GM12891 (cell line): ENCODE data around the gene NEGR1.

ENCODE experiments used
- DNase-seq: peaks from one replicate; pipeline ENCODE4 v3.0.0; 2011; ENCODE audit warnings: low spot score; ENCODE audit not compliant: insufficient read length
- FAIRE-seq: peaks from 2 replicates; lab custom pipeline; 2011; peaks lifted over from hg19 to GRCh38; lab: Jason Lieb, UNC
- PAX5 ChIP-seq: IDR thresholded peaks from 2 replicates; pipeline ENCODE4 v1.6.1; 2011; ENCODE audit warnings: low read length, moderate library complexity, mild to moderate bottlenecking; ENCODE audit not compliant: insufficient read depth, severe bottlenecking
- POLR2A ChIP-seq: IDR thresholded peaks from 2 replicates; pipeline ENCODE4 v1.6.1; 2011; ENCODE audit warnings: low read depth, low read length, control low read depth
- POLR2AphosphoS5 ChIP-seq: IDR thresholded peaks from 2 replicates; pipeline ENCODE4 v1.6.1; 2011; ENCODE audit warnings: low read depth, low read length, control low read depth
- POU2F2 ChIP-seq: IDR thresholded peaks from 2 replicates; pipeline ENCODE4 v1.6.1; 2011; ENCODE audit warnings: low read depth, mild to moderate bottlenecking, control low read depth, low read length, moderate library complexity
- SPI1 ChIP-seq: IDR thresholded peaks from 2 replicates; pipeline ENCODE4 v1.6.1; 2011; ENCODE audit warnings: low read depth, low read length, control low read depth
- TAF1 ChIP-seq: IDR thresholded peaks from 2 replicates; pipeline ENCODE4 v1.6.1; 2011; ENCODE audit warnings: low read depth, low read length, control low read depth

The NEGR1 gene

DNA sequence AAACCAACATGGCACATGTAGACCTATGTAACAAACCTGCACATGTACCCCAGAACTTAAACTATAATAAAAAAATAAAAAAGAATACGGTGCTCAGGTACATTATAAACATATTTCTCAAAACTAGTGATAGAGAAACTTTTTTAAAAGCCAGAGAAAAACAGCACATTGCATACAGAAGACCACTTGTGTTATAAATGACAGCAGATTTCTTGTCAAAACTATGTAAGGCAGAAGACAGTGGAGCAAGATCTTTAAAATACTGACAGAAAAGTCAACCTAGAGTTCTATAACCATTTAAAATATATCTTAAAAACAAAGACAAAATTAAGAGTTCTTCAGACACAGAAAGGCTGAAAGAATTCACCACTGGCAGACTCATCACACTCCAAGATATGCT lies 144.7 kb downstream of the NEGR1 start:
- FAIRE-seq: no peak
- DNase-seq: no peak
- TF ChIP-seq POU2F2: no peak
- no peak for TF ChIP-seq POLR2A
- TF ChIP-seq POLR2AphosphoS5: no peak
- no peak for TF ChIP-seq SPI1
- TF ChIP-seq TAF1: no peak
- TF ChIP-seq PAX5: no peak

DNA sequence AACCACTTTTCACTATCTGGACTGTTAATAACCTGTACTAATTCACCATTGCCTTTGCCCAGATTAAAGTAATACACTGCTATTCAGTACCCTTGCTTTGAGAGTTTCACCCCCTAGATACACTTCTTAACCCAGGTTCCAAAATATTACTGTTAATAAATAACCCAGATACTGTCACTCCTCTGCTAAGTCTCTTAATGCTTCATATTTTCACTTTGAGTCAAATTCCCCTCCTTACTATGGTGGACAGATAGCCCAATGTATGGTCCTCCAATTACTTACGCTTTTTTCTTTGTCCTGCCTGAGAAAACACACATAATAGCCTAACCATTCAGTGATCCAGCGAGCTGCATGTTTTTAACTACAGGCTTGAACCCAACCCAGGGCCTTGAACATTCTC lies 152.5 kb downstream of the NEGR1 start:
- TF ChIP-seq POU2F2: no peak
- no peak for TF ChIP-seq SPI1
- no peak for TF ChIP-seq TAF1
- TF ChIP-seq PAX5: no peak
- no peak for TF ChIP-seq POLR2A
- TF ChIP-seq POLR2AphosphoS5: no peak
- DNase-seq (no peak), FAIRE-seq (no peak)

DNA sequence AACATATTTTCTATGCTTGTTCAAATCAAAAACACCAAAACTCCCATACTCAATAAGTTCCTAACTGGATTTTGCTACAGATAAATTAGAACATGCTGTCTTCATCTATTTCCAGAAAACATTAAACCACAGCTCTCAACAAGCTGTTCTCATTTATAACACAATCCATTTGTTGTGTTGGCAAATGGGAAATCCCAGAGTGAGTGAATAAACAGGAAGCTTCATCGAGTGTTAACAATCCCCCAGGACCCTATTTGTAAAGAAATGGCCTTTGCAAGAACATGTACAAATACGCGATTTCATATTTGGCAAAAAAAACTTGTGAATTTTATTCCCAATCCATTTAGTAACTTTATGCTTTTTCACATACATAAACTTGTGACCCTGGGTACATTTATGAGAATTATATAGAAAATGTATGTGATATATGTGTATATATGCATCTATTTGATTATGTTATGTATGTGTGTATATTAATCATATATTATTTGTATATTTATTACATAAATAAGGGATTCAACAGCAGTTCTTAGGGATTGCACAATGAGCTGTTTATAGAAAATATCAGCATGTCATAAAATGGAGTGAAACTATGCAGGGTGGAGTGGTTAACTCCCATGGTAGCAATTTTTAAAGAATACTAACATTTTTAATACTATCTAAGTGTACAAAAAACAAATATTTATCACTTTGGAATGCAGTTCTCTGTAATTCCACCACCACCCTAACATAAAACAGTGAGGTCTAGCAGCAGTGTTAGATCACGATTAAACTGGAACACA lies 160.0 kb downstream of the NEGR1 start:
- TF ChIP-seq PAX5 (no peak), POU2F2 (no peak), POLR2AphosphoS5 (no peak), TAF1 (no peak), SPI1 (no peak), POLR2A (no peak)
- DNase-seq (no peak), FAIRE-seq (no peak)

DNA sequence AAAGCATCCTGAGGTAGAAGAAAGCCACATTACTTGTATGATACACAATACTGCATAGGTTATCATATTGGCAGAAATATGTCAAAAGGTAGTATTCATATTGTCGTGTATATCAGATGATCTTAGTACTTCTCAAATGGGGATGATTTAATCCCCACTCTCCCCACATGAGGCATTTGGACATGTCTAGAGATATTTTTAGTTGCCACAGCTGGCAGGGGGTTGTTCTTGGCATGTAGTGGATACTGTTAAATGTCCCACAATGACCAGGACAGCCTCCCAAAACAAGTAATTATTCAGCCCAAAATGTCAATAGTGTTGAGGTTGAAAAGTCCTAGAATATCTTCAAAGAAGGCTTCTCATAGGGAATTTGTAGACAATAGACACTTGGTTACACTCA lies 162.8 kb downstream of the NEGR1 start:
- DNase-seq (no peak), FAIRE-seq (no peak)

DNA sequence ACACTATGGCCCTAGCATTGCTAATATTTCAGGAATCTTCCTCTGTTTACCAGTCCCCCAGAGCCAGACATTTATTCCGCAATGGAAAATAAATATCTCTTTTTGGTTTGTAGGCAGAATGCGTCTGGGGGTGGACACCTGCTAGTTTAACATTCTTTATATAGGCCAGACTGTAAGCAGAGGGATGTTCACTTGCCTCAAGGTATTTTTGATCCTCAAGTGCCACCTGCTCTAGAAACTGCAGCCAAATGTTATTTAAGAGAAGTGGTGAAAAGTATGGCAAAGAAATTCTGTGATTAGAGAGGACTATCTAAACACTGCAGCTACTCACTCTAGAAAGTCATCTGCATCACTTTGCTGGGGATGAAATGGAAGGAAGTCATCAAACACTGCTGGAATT lies 164.7 kb downstream of the NEGR1 start:
- TF ChIP-seq POU2F2: no peak
- no peak for TF ChIP-seq TAF1
- no peak for TF ChIP-seq POLR2A
- no peak for TF ChIP-seq POLR2AphosphoS5
- no peak for TF ChIP-seq SPI1
- TF ChIP-seq PAX5: no peak
- FAIRE-seq: no peak
- DNase-seq: no peak

More for the DNA sequence above, 162.8 kb downstream of the NEGR1 start:
- TF ChIP-seq POLR2A (no peak), TAF1 (no peak), PAX5 (no peak), POLR2AphosphoS5 (no peak), POU2F2 (no peak), SPI1 (no peak)

DNA sequence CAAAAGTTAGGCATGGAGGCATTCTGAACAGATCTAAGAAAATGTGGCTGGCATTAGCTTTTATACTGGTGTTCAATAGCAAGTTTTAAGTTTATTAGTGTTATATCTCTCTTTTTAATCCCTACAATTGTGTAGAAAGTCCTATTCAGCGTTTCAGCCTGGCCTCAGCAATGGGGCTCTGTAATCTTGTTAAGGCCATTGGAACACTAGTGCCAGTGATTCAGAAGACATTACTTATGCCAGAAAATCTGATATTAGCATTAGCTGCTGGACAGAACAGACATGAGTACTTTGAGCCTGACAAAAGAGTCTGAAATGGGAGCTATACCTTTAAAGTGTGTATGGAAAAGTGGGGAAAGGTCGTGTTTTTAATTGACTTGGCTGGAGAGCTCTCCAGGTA lies 167.0 kb downstream of the NEGR1 start:
- DNase-seq (no peak), FAIRE-seq (no peak)
- TF ChIP-seq POLR2AphosphoS5: no peak
- no peak for TF ChIP-seq TAF1
- no peak for TF ChIP-seq POLR2A
- TF ChIP-seq POU2F2: no peak
- no peak for TF ChIP-seq PAX5
- TF ChIP-seq SPI1: no peak

DNA sequence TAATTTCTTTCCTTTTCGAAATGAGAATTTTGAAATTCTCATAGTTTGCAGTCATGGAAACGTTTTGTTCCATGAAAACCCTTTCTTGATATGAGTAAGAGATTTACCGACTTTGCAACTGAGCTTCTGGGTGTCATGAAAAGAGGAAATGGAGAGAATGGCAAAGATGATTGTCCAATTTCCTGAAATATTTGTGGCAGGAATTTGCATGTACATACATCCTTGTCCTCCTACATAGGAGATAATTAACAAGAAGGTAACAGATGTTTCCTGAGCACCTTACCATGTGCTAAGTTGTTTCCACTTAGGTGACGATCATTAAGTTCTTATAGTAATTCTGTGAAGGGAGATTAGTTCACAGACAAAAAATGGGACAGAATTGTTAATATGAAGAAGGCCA lies 170.7 kb downstream of the NEGR1 start:
- DNase-seq: no peak
- TF ChIP-seq PAX5: no peak
- TF ChIP-seq POLR2A: no peak
- no peak for TF ChIP-seq POU2F2
- FAIRE-seq: no peak

DNA sequence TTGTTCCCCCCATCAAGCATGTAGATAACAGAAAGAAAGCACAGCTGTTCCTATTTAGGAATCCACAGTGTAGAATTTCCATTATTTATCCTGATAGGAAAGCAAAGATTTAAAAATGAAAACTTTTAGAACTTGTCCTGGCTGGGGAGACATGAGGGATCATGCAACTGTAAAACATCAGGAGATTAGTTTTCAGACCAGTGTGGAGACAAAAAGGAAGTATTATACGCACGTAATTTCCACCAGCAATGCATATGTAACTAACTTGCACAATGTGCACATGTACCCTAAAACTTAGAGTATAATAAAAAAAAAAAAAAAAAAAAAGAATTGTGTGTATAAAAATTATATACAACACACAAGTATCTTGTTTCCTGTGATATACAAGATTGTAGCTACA lies 172.4 kb downstream of the NEGR1 start:
- TF ChIP-seq POU2F2 (no peak), PAX5 (no peak), POLR2AphosphoS5 (no peak), POLR2A (no peak), SPI1 (no peak), TAF1 (no peak)
- DNase-seq: no peak
- no peak for FAIRE-seq

DNA sequence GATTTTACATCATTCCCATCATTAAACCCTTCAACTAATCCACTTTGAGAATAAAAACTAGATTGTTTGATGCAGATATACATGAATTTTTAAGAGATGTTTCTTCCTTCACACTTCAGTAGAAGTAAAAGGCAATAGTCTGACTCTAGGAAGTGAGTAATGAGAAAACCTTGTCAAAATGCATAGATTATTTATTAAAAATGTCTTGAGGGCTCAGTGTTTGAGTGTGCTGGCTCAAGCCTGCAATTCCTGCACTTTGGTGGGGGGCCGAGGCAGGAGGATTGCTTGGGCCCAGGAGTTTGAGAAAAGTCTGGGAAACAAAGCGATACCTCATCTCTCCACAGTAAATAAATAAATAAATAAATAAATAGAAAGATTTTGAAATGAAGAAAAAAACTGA lies 177.1 kb downstream of the NEGR1 start:
- TF ChIP-seq POU2F2 (no peak), POLR2A (no peak), PAX5 (no peak), SPI1 (no peak), POLR2AphosphoS5 (no peak), TAF1 (no peak)
- no peak for DNase-seq
- no peak for FAIRE-seq
